ENCODE data around the gene ITPRIPL2. TPM values are rescaled to one million over a fixed set of nuclear protein-coding genes. Genes with fewer than 3 reads are reported as not detected.

The ITPRIPL2 gene
- total and polyA plus RNA-seq, 2 of the 13 experiments (the other 11 are each of a cell fraction or from before 2014, with no cell fraction given), result 5.9 to 12.6 TPM

GRCh38 chr16:19114359-19115147 is 789 bp downstream of the ITPRIPL2 start (continued):
- 0 out of 2 replicates have a peak, but pooled peaks have one; percentile 42 for TF ChIP-seq HNF1B (CRISPR knock-in tag; IDR thresholded peaks at IDR 0.05)
- no peak for TF ChIP-seq SYNCRIP (IDR thresholded peaks at IDR 0.05; ENCODE audit: insufficient read depth, low read depth, low read length)
- no peak for TF ChIP-seq ZNF557 (CRISPR knock-in tag; IDR thresholded peaks at IDR 0.05)
- TF ChIP-seq EHMT2 (IDR thresholded peaks at IDR 0.05; ENCODE audit: borderline replicate concordance, low read depth, low read length), result no peak
- TF ChIP-seq CHD4 (IDR thresholded peaks at IDR 0.05; ENCODE audit: borderline replicate concordance, low read length), result no peak
- TF ChIP-seq PRDM10 (CRISPR knock-in tag; IDR thresholded peaks at IDR 0.05; ENCODE audit: low read depth), result no peak
- TF ChIP-seq DZIP1 (CRISPR knock-in tag; IDR thresholded peaks at IDR 0.05), result no peak; the same call in 1 of the 2 replicates
- no peak for TF ChIP-seq POLR2G (IDR thresholded peaks at IDR 0.05; ENCODE audit: low read depth, low read length)
- no peak for TF ChIP-seq ZNF792 (CRISPR knock-in tag; IDR thresholded peaks at IDR 0.05)
- no peak for TF ChIP-seq ZFAT (CRISPR knock-in tag; conservative IDR thresholded peaks at IDR 0.05)
- no peak for TF ChIP-seq MED8 (CRISPR knock-in tag; IDR thresholded peaks at IDR 0.05; ENCODE audit: insufficient replicate concordance)
- TF ChIP-seq ZNF574 (CRISPR knock-in tag; IDR thresholded peaks at IDR 0.05), result no peak
- TF ChIP-seq GATAD1 (CRISPR knock-in tag; IDR thresholded peaks at IDR 0.05), result peak; percentile 16; the same call in 1 of the 2 replicates
- no peak for TF ChIP-seq MIER3 (CRISPR knock-in tag; IDR thresholded peaks at IDR 0.05; ENCODE audit: borderline replicate concordance)
- no peak for TF ChIP-seq NR2F2 (IDR thresholded peaks at IDR 0.05; ENCODE audit: borderline replicate concordance, low read depth)
- peak; percentile 17; the same call in 1 of the 2 replicates for TF ChIP-seq ZSCAN21 (CRISPR knock-in tag; IDR thresholded peaks at IDR 0.05; ENCODE audit: borderline replicate concordance)
- TF ChIP-seq ZNF660 (CRISPR knock-in tag; IDR thresholded peaks at IDR 0.05; ENCODE audit: borderline replicate concordance, low read depth), result no peak
- TF ChIP-seq STAG1 (CRISPR knock-in tag; IDR thresholded peaks at IDR 0.05), result no peak

All from HepG2 (cell line).